Activated CD8-positive, alpha-beta memory T cell treated with anti-CD3 and anti-CD28 coated beads, Interleukin-2, amount 50 U/mL, for 24 hours (primary cell): ENCODE data around the gene GPC2.
"Not testable (repeated sequence)": the region's sequence is repeated elsewhere in the genome, so short reads cannot be mapped to it uniquely, and the experiment has no call there.

Experiments
- DNase-seq: peaks from one replicate; pipeline ENCODE4 v3.0.0-alpha.2; 2020; ENCODE audit errors: extremely low read depth

Gene GPC2

DNA sequence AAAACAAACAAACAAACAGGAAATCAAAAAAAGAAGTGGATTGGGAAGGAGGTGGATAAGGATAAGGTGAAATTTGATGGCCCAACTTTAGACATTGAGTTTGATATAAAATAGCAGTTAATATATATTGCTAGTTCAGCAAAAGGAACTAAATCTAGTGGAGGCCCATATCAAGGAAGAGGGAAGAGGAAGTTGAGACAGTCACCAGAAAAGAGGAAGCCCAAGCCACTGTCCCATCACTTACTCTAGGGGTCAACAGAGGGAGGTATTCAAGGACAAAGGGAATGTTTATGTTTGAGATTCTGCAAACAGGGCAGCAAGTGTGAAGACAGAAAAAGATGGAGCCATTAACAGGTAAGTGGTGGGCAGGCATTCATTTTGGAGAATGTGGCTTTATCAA is 24.8 kb downstream of the GPC2 start:
- no peak for DNase-seq

DNA sequence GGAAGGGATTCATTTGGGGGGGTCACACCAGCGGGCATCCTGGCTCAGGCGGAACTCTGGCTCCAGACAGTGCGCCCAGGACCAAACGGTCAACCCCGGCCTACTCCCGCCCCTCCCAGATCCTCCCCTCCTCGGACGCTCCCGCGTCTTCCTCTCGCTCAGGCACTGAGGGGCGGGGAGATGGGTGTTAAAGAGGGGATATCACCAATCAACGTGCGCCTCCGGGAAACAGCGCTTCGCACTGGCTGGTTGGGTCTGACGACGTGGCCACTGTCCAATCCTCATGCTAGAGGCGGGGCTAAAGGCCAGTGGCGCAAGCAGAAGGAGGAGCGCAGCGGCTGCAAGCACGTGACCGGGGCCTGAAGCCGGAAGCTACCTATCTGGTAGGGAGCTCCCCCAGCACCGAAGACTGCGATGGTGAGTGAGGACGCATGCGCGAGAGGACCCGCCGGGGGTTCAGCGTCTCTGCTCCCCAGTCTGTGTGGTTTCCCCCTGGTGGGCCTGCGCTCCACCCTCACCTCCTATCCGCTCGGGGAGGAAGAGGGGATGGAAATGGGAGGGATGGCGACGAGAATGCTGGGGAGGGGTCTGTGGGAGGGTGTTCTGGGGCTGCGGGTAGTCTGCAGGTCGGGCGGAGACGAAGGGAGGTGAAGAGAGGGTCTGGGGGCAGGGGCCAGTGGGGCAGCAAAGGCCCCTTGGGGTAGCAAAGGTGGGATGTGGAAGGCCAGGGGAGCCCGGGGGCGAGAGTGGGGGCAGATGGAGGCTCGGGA is 28.4 kb downstream of the GPC2 start, which contains the start of gene LAMTOR4:
Gene LAMTOR4, plus strand, starts transcription at position 360 of the 770 bp plus-strand sequence. Its CDS starts 55 bp downstream, at position 415.
- DNase-seq = peak; percentile 97

DNA sequence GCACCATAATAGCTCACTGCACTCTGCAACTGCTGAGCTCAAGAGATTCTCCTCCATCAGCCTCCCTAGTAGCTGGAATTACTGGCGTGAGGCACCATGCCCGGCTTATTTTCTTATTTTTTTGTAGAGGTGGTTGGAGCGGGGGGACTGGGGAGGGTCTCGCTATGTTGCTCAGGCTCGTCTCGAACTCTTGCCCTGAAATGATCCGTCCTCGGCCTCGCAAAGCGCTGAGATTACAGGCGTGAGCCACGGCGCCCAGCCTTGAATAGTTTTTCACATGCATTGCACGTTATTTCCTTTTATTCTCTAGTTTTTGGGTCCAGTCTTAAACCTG is 29.0 kb downstream of the GPC2 start:
- DNase-seq = no peak

DNA sequence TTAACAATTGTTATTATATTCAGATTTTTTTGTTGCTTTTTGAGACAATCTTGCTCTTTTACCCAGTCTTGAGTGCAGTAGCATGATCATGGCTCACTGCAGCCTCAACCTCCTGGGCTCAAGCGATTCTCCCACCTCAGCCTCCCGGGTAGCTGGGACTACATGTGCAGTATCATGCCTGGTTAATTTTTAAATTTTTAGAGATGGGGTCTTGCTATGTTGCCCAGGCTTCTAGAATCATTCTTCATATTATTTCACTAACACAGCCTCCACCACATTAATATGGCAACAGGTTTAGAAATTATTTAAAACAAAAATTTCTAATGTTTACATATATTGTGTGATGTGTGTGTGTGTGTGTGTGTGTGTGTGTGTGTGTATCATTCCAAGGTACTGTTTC is 29.9 kb downstream of the GPC2 start:
- no peak for DNase-seq

DNA sequence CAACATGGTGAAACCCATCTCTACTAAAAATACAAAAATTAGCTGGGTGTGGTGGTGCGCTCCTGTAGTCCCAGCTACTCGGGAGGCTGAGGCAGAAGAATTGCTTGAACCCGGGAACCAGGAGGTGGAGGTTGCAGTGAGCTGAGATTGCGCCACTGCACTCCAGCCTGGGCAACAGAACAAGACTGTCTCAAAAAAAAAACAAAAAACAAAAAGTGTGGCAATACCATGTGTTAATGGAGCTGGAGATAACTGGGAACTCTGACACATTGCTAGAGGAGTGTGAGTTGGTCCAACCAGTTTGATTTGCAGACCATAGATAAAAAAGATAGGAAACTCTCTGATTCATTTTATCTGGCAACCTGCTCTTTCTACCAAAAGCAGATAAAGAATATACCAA is 30.8 kb downstream of the GPC2 start:
- not testable (repeated sequence) for DNase-seq

DNA sequence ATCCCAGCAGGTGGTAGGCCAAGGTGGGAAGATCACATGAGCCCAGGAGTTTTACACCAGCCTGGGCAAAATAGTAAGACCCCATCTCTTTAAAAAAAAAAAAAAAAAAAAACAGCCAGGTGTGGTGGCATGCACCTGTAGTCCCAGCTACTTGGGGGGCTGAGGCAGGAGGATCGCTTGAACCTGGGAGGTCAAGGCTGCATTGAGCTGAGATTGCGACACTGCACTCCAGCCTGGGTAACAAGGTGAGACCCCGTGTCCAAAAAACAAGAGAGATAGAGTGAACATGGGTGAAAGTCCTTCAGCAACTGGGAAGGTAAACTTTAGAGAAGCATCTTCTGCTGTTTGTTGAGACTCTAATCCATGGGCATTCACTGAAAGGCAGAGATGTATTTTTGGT is 34.7 kb downstream of the GPC2 start:
- no peak for DNase-seq

DNA sequence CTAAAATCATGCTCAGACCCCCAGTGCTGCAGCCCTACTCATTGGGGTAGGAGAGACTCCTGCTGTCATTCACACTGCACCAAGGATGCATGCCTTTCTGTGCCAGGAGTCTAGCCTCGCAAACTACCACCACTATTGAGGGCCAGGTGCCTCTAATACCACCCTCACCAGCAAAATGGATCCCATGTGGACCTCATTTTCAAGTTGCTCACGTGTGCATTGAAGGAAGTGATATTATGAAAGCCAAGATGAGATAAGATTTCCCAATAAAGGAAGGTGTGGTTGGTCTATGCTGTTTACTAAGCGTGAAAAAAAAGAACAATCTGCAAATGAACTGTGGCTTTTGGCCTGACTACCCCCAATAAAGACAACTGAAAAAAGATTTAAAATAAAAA is 35.6 kb downstream of the GPC2 start:
- no peak for DNase-seq

DNA sequence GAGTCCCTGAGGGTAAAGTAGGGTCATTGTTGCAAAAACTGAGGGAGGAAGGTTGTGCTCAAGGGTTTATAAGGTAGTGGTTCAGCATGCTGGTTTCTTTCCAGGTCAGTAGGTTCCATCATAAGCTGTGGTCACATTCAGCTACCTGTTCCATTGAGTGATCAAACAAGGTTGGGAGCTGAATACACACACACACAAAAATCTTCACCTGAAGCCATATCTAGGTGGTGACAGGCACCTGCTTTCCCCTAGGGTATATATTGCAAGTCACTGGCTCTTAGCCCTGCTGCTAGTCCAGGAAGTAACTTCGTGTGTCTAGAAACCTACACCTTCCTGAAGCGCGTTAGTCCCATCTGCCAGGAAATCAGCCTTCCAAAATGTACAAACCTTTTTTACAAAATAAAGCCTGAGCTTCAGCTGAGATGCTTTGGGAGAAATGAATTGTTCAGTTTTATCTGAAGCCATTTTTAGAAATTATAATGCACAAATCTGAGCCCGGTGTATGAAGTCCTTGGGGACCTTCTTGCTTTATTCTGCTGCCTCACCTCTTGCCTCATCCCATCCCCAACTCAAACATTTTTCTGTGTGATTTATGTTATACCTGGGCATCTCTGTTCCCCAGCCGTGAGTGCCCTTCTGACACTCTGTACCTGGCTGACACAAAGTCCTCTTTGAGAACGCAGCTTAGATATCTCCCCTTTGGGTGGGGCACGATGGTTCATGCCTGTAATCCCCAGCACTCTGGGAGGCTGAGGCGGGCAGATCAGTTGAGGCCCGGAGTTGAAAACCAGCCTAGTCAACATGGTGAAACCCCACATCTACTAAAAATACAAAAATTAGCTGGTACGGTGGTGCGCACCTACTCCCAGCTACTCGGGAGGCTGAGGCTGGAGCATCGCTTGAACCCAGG is 39.1 kb downstream of the GPC2 start:
- DNase-seq = no peak

DNA sequence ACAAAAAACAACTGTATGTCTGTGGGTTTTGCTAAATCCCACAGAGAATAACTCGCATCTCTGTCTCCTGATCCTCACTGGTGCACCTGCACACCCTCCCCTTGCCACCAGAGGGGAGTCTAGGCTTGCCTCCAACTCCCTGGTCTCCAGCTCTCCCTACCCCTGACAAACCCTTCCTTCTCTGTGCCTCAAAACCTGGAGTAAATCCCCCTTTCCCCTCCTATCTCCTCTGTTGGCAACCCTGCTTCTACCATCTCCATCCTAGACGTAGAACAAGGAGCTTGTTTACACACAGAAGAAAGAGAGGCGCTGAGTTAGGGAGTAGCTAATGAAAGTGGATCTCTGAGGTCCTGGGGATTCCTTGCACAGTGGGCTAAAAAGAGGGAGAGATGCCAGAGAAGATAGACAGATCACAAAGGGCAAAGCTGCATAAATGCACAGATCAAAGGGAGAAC is 44.5 kb downstream of the GPC2 start:
- DNase-seq = no peak

DNA sequence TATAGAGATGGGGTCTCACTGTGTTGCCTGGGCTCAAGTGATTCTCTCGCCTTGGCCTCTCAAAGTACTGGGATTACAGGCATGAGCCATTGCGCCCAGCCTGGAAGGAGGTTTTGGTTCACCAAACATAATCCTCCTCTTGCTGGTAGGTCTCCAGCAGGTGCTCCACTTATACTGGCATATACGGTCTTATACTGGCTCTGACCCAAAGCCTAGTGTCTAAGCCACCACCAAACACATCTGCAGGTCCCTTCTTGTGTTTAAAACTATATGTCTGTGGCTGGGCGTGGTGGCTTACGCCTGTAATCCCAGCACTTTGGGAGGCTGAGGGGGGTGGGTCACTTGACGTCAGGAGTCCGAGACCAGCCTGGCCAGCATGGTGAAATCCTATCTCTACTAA is 45.1 kb downstream of the GPC2 start:
- no peak for DNase-seq

DNA sequence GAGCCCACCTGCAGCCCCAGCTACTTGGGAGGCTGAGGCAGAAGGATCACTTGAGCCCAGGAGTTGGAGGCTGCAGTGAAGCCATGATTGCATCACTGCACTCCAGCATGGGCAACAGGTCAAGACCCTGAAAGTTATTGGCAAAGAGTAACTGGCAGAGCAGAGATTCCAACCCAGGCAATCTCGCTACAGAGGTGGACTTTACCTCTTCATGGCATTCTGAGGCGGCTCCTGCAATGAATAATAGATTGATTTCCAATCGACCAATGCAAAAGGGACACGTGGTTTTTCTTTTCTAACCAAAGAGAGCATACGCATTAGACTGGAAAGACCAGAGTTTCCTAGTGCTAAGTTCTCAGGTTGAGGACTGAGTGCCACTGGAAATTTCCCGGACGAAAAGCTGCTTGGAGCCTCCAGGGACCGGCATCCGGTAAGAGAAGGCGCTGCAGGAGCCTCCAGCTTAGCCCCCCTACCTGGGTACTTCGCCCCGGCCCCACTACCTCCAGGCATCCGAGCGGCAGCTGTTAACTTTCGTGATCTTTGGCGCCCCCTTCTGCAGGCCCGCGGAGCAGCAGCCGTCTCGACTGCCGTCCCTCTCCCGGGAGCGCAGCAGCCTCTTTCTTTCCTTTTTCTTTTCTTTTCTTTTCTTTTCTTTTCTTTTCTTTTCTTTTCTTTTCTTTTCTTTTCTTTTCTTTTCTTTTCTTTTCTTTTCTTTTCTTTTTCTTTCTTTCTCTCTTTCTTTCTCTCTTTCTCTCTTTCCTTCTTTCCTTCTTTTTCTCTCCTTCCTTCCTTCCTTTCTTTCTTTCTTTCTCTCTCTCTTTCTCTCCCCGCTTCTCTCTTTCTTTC is 46.4 kb downstream of the GPC2 start:
- no peak for DNase-seq

DNA sequence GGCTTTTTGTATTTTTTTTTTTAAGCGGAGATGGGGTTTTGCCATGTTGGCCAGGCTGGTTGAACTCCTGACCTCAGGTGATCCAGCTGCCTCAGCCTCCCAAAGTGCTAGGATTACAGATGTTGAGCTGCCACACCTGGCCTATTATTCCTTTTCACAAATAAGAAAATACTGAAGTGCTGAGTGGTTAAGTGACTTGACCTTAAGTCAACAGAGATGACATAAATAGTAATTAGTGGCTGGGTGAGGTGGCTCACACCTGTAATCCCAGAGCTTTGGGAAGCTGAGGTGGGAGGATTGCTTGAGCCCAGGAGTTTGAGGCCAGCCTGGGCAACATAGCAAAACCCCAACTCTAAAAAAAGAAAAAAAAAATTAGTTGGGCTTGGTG is 47.0 kb downstream of the GPC2 start:
- not testable (repeated sequence) for DNase-seq

DNA sequence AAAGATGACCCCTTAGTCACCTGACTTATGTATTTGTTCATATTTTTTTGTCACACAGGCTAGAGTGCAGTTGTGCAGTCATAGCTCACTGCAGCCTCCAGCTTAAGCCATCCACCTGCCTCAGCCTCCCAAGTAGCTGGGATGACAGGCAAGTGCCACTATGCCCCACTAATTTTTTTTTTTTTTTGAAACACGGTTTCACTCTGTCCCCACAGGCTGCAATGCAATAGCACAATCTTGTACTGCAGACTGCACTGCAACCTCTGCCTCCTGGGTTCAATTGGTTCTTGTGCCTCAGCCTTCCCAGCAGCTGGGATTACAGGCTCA is 48.6 kb downstream of the GPC2 start:
- DNase-seq = no peak

DNA sequence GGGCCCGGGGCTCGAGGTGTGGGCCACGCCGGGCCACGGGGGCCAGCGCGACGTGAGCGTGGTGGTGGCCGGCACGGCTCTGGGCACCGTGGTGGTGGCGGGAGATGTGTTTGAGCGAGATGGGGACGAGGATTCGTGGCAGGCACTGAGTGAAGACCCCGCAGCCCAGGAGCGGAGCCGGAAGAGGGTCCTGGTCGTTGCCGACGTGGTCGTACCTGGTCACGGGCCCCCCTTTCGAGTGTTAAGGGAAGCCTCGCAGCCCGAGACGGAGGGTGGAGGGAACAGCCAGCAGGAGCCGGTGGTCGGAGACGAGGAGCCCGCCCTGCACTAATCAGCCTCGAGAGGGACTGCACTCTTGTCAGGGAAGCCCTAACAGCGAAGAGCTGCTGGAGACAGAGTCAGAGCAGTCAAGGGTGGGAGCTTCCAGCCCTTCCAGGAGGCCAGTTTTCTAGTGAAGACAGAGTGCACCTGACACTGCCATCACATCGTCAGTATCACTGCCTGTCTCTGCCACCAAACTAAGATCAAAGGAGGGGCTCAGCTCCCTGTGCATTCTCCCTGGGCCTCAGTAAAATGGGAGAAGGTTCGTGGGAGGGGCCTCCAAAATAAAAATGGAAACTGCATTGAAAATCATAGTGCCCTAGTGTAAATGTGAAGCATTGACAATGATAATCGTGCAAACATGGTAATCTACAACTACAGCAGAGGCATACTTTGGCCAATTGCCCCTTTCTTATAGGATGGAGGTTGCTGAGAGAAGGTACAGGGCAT is 49.1 kb downstream of the GPC2 start:
- no peak for DNase-seq

DNA sequence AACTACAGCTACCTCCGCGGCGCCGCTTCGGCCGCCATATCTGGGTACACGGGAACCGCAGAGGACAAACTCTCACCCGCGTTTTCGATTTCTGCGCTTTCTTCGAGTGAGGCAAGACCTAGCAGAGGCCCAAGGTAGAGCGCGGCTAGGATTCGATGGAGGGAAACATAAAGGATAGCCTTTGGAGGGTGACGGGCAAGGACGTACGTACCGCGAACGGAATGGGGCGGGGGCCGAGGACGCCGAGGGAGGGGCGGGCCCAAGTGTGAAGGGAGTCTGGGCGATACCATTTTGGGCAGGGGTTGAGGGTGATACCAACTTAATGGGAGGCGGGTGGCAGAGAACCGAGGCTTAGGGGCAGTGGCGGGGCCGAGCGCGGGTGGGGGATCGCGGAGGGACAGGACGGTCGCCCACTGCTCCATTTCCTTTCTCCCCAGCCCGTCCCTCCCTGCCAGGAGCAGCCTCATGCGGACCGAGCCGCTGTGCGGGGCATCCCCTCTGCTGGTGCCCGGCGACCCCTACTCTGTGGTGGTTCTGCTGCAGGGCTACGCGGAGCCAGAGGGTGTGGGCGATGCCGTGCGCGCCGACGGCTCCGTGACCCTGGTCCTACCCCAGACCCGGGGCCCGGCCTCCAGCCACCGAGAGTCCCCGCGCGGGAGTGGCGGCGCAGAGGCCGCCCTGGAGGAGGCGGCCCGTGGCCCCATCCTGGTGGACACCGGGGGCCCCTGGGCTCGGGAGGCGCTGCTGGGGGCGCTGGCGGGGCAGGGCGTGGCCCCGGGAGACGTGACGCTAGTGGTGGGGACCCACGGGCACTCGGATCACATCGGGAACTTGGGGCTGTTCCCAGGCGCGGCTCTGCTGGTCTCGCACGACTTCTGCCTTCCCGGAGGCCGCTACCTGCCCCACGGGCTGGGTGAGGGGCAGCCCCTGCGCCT is 50.0 kb downstream of the GPC2 start, which contains the start of gene MBLAC1:
Gene MBLAC1, plus strand, starts transcription at position 37 of the 935 bp plus-strand sequence. Its CDS starts 429 bp downstream, at position 466.
- peak; percentile 86 for DNase-seq

DNA sequence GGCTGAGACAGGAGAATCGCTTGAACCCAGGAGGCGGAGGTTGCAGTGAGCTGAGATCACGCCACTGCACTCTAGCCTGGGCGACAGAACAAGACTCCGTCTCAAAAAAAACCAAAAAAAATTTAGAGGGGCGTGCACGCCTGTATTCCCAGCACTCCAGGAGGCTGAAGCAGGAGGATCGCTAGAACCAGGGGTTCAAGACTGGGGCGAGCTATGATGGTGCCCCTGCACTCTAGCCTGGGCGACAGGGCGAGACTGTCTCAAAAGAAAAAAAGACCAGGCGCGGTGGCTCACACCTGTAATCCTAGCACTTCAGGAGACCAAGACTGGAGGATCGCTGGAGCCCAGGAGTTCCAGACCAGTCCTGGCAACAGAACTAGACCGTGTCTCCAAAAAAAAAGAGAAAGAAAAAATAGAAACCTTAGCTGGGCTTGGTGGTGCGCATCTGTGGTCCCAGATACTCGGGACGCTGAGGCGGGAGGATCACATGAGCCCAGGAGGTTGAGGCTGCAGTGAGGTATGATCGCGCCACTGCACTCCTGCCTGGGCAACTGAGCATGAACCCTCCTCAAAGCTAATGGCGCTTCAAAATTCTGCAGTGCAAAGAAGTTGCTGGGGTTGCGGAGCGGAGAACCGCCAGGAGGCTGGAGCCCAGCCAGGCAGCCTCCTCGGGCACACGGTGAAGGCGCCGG is 50.8 kb downstream of the GPC2 start:
- DNase-seq = no peak

DNA sequence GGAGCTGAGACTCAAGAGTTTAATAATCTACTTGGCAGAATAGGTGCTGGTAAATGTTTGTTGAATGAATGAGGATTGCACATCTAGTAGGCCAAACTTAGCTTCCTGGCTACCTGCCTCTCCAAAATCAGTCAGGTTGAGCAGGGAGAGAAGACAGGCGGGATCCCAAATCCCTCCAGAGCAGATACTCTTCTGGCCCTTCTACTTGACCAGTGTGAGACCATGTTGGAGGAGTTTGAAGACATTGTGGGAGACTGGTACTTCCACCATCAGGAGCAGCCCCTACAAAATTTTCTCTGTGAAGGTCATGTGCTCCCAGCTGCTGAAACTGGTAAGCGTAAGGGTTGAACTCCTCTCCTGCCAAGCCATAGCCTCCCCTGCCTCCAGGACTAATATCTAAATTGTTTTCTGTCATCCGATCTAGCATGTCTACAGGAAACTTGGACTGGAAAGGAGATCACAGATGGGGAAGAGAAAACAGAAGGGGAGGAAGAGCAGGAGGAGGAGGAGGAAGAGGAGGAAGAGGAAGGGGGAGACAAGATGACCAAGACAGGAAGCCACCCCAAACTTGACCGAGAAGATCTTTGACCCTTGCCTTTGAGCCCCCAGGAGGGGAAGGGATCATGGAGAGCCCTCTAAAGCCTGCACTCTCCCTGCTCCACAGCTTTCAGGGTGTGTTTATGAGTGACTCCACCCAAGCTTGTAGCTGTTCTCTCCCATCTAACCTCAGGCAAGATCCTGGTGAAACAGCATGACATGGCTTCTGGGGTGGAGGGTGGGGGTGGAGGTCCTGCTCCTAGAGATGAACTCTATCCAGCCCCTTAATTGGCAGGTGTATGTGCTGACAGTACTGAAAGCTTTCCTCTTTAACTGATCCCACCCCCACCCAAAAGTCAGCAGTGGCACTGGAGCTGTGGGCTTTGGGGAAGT is 52.6 kb downstream of the GPC2 start:
- DNase-seq = no peak

DNA sequence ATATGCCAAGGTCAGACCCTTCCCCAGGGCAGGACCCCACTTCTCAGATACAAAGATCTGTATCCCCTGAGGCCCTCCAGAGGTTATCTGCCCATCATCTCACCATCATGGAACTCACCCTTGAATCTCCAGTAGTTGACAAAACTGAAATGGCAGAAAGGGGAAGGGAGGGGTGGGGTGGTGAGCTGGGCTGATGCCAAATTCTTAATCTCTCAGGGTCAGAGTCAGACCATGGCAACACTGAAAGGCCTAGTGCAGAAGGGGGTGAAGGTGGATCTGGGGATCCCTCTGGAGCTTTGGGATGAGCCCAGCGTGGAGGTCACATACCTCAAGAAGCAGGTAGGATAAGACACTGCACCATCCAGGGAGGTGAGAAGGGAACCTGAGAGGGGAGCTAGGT is 54.6 kb downstream of the GPC2 start:
- no peak for DNase-seq
